Measurements from ENCODE around the gene ESR1.

The ESR1 gene

DNA sequence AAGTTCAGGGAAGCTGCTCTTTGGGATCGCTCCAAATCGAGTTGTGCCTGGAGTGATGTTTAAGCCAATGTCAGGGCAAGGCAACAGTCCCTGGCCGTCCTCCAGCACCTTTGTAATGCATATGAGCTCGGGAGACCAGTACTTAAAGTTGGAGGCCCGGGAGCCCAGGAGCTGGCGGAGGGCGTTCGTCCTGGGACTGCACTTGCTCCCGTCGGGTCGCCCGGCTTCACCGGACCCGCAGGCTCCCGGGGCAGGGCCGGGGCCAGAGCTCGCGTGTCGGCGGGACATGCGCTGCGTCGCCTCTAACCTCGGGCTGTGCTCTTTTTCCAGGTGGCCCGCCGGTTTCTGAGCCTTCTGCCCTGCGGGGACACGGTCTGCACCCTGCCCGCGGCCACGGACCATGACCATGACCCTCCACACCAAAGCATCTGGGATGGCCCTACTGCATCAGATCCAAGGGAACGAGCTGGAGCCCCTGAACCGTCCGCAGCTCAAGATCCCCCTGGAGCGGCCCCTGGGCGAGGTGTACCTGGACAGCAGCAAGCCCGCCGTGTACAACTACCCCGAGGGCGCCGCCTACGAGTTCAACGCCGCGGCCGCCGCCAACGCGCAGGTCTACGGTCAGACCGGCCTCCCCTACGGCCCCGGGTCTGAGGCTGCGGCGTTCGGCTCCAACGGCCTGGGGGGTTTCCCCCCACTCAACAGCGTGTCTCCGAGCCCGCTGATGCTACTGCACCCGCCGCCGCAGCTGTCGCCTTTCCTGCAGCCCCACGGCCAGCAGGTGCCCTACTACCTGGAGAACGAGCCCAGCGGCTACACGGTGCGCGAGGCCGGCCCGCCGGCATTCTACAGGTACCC is at the start of gene ESR1:
Gene ESR1, plus strand, starts transcription at position 170 of the 858 bp plus-strand sequence. Its CDS starts 231 bp downstream, at position 401.
- DNase-seq = no peak

GRCh38 chr6:151760486-151760885 is 47.0 kb upstream of the ESR1 start:
- DNase-seq = no peak

GRCh38 chr6:151761851-151762250 is 45.6 kb upstream of the ESR1 start:
- DNase-seq = no peak

DNA sequence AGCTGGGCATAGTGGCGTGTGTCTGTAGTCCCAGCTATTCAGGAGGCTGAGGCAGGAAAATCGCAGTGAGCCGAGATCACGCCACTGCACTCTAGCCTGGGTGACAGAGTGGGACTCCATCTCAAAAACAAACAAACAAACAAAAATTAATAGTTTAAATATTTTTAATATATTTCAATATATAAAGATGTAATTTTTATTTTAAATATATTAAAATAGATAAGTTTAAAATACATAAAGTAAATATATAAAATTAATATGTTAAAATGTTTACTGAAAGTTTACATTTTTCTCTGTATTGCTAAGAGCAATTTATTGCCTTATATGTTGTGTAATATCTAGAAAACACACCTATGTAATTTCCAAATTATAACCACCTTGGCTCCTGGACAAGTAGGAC is 44.7 kb upstream of the ESR1 start:
- DNase-seq = no peak

DNA sequence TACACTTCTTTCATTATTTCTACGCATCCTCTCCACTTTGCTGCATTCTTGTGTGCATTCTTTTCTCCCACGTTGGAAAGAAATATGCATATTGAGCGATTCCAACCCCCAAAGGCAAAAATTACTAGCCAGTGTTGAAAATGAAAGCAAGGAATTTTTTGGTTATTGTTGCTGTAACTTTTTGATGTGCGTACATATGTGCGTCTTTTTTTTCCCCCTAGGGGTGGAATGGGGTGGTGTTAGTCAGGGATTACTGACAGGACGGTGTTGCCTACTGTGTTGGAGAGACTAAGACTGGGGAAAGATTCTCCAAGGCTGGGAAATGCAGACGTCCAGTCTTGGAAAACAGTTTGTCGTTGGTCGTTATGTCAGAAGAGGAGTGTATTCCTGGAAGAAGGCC is 44.2 kb upstream of the ESR1 start:
- DNase-seq = no peak

- DNase-seq = peak; percentile 1
These were observed 43.4 kb upstream of the ESR1 start for GRCh38 chr6:151763938-151764680.

GRCh38 chr6:151765444-151765886 is 42.0 kb upstream of the ESR1 start:
- peak; percentile 0 for DNase-seq

- no peak for DNase-seq
These were observed 35.0 kb upstream of the ESR1 start for GRCh38 chr6:151772446-151772845.

- DNase-seq = no peak
These were observed 34.1 kb upstream of the ESR1 start for GRCh38 chr6:151773382-151773781.

- no peak for DNase-seq
These were observed 24.9 kb upstream of the ESR1 start for GRCh38 chr6:151782560-151782959.

DNA sequence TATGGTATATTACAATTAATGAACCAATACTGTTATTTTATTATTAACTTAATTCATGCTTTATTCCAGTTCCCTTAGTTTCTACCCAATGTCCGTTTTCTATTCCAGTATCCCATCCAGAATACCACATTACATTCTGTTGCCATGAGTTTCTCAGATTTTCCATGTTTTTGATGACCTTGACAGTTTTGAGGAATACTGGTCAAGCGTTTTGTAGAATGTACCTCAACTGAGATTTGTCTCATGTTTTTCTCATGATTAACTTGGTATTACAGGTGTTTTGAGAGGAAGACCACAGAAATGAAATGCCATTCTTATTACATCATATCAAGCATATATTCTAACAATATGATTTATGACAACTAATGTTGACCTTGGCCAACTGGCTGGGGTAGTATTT is 23.8 kb upstream of the ESR1 start:
- no peak for DNase-seq

DNA sequence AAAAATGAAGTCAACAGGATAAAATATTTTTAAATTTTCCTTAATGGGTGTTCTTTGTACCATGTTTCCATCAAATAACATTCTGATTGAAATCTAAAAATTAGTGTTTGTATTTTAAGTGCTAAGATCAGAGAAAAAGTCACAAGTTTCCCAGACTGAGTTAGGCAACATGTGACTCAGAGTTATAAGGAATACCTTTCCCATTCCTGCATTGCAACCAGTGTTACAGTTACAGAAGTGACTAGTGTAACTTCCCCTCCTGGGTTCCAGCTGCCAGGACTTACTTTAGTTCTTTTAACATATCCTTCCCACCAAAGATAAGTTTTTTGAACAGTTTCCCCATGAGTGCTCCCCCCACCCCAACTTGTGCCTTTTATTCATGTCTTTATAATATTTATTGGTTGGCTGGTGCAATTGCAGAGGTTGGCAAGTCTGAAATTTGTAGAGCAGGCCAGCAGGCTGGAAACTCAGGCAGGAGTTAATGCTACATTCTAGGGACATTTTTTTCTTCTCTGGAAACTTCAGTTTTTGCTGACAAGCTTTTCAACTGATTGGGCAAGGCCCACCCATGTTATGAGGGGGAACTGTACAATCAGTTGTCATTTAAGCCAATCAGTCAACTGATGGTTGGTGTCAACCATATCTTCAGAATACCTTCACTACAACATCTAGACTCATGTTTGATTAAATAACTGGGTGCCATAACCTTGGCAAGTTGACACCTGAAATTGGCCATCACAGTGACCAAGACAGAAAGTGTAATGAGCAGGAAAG is 22.9 kb upstream of the ESR1 start:
- no peak for DNase-seq

GRCh38 chr6:151796842-151797530 is 10.5 kb upstream of the ESR1 start:
- no peak for DNase-seq

DNA sequence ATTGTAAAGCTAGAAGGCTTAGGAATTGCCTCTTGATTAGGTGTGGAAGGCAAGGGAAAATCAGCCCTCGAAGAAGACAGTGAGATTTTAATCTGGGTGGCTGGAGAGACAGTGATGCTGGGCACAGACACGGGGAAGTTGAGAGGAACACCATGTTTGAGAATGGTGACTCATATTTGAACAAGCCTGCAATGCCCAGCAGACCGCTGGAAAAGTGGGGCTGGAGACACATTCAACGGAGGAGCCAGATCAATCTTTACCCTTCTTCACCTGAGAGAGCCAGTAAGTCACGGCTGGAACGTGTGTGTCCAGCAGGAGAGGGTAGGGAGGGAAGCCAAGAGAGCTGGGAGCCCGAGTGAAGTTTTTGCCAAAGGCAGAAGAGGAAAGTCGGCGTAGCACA is 3.7 kb upstream of the ESR1 start:
- DNase-seq = no peak

- DNase-seq = no peak
These were observed 2.7 kb upstream of the ESR1 start for GRCh38 chr6:151804585-151805285.

DNA sequence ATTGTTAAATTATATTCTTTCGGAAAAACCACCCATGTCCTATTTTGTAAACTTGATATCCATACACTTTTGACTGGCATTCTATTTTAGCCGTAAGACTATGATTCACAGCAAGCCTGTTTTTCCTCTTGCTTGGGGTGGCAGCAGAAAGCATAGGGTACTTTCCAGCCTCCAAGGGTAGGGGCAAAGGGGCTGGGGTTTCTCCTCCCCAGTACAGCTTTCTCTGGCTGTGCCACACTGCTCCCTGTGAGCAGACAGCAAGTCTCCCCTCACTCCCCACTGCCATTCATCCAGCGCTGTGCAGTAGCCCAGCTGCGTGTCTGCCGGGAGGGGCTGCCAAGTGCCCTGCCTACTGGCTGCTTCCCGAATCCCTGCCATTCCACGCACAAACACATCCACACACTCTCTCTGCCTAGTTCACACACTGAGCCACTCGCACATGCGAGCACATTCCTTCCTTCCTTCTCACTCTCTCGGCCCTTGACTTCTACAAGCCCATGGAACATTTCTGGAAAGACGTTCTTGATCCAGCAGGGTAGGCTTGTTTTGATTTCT is 2.1 kb upstream of the ESR1 start:
- DNase-seq = no peak

GRCh38 chr6:151806757-151807512 is 547 bp upstream of the ESR1 start:
- no peak for DNase-seq

- DNase-seq = no peak
These were observed 1.1 kb downstream of the ESR1 start for GRCh38 chr6:151808371-151809241.

DNA sequence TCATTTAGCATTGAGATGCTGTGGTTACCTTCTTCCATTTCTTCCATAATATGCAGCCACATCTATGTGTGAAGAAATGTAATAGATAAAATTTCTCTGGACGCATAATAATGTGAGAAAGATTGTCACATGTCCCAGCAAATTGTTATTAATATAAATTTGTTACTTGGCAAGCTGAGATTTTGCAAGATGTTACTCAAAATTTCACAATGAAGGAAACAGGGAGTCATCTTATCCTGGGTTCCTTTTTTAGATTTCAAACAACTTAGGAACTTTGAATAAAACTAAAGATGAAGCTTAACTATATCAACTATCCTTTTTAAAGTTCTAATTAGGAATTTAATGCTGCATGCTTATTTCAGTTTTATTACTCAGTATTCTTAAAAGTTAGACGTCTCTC is 3.6 kb downstream of the ESR1 start:
- no peak for DNase-seq

DNA sequence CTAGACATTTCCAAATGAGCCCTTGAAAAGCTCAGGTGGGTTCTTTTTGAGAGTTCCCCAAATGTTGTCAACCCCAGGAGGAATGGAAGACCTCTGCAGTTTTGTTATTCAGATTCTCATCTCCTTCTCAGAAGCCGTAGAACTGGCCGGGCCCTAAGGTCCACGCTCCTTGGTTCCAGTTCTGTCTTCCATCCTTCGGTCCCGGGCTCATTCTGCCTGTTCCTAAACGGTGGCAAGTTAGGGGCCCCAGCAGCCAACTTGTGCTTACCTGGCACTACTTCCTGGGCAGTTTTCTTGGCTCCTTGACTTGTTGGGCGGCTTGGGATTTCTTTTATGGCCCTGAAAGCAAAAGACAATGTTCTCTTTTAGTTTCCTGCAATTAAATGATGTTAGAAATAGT is 6.4 kb downstream of the ESR1 start:
- no peak for DNase-seq
